ENCODE results near the gene LRRC3C.

DNA sequence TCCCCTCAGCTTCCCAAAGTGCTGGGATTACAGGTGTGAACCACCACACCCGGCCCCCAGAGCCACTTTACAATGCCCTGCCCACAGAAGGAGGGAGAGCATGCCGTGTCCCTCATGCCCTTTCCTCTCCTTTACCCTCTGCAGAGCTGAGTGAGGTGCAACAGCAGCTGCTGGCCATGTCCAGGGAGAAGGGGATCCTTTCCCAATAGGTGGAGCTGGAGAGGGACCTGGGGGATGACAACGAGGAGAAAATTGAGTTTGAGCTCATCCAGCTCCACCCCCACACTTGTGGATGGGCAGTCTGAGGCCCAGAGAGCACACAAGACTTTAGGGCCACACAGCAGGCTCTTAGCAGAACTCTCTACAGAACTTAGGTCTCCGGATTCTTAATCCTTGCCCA, 27.3 kb downstream of the LRRC3C start:
- TF ChIP-seq, protein P1, sequence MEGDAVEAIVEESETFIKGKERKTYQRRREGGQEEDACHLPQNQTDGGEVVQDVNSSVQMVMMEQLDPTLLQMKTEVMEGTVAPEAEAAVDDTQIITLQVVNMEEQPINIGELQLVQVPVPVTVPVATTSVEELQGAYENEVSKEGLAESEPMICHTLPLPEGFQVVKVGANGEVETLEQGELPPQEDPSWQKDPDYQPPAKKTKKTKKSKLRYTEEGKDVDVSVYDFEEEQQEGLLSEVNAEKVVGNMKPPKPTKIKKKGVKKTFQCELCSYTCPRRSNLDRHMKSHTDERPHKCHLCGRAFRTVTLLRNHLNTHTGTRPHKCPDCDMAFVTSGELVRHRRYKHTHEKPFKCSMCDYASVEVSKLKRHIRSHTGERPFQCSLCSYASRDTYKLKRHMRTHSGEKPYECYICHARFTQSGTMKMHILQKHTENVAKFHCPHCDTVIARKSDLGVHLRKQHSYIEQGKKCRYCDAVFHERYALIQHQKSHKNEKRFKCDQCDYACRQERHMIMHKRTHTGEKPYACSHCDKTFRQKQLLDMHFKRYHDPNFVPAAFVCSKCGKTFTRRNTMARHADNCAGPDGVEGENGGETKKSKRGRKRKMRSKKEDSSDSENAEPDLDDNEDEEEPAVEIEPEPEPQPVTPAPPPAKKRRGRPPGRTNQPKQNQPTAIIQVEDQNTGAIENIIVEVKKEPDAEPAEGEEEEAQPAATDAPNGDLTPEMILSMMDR (IDR thresholded peaks at IDR 0.05; ENCODE audit: insufficient read depth, low read length, poor library complexity, severe bottlenecking) = no peak
- no peak for TF ChIP-seq EZH2phosphoT487 (conservative IDR thresholded peaks at IDR 0.05; ENCODE audit: low read length)

Measured in SU-DHL-6 (cell line).